ENCODE measurements around the gene CCP110.

Gene CCP110

GRCh38 chr16:19499006-19499405, 24.7 kb upstream of the CCP110 start:
- DNase-seq (ENCODE audit: low spot score in 2 of 2) = no peak
- in situ Hi-C loops (cut with MboI; ENCODE audit: low sequenced_read_pairs) = no loop called here
- Histone ChIP-seq H3K4me3 (no peak overlapping the region), H3K27me3 (ENCODE audit: low read depth) (no peaks in the 10 kb centered on the region), H3K4me1 (no peaks in the 10 kb centered on the region), H3K36me3 (replicated peaks) (peaks cover 33% of the 10 kb centered on the region), H3K9me3 (no peaks in the 10 kb centered on the region)

GRCh38 chr16:19499481-19499880, 24.3 kb upstream of the CCP110 start:
- Histone ChIP-seq H3K4me1 (no peaks in the 10 kb centered on the region), H3K36me3 (replicated peaks) (peaks cover 38% of the 10 kb centered on the region), H3K9me3 (no peaks in the 10 kb centered on the region), H3K4me3 (no peak overlapping the region), H3K27me3 (ENCODE audit: low read depth) (no peaks in the 10 kb centered on the region)
- in situ Hi-C loops (cut with MboI; ENCODE audit: low sequenced_read_pairs) = no loop called here
- DNase-seq (ENCODE audit: low spot score in 2 of 2) = no peak

GRCh38 chr16:19502395-19503131, 21.2 kb upstream of the CCP110 start:
- H3K27me3 ChIP-seq (ENCODE audit: low read depth) = no peaks in the 10 kb centered on the region
- in situ Hi-C loops (cut with MboI; ENCODE audit: low sequenced_read_pairs) = loop anchor here (5.0 to 25.0 kb wide), 2 partner anchors 100 to 690 kb away; partner anchors contain the start of gene ARL6IP1
- DNase-seq (ENCODE audit: low spot score in 2 of 2) = peak; percentile 55 to 85

GRCh38 chr16:19503461-19504075, 20.2 kb upstream of the CCP110 start:
- no peaks in the 10 kb centered on the region for H3K27me3 ChIP-seq (ENCODE audit: low read depth)
- DNase-seq (ENCODE audit: low spot score in 2 of 2) = no peak
- H3K4me1 ChIP-seq = no peaks in the 10 kb centered on the region
- no peaks in the 10 kb centered on the region for H3K9me3 ChIP-seq
- H3K36me3 ChIP-seq (replicated peaks) = peaks cover 59% of the 10 kb centered on the region
- H3K4me3 ChIP-seq = no peak overlapping the region
- in situ Hi-C loops (cut with MboI; ENCODE audit: low sequenced_read_pairs) = loop anchor here (5.0 to 25.0 kb wide), 2 partner anchors 101 to 691 kb away; partner anchors contain the start of gene ARL6IP1

More at GRCh38 chr16:19502395-19503131, 21.2 kb upstream of the CCP110 start:
- H3K36me3 ChIP-seq (replicated peaks) = peaks cover 59% of the 10 kb centered on the region
- H3K4me1 ChIP-seq = no peaks in the 10 kb centered on the region
- H3K4me3 ChIP-seq = no peak overlapping the region
- no peaks in the 10 kb centered on the region for H3K9me3 ChIP-seq

- in situ Hi-C loops (cut with MboI; ENCODE audit: low sequenced_read_pairs) = loop anchor here (25.0 kb wide), 1 partner anchor 693 kb away; the partner anchor contains the start of gene ARL6IP1
- peaks cover 67% of the 10 kb centered on the region for H3K36me3 ChIP-seq (replicated peaks)
Observed at GRCh38 chr16:19505600-19506303, 18.0 kb upstream of the CCP110 start.

GRCh38 chr16:19506965-19507364, 16.8 kb upstream of the CCP110 start:
- Histone ChIP-seq H3K4me3 (no peak overlapping the region), H3K36me3 (replicated peaks) (peaks cover 60% of the 10 kb centered on the region), H3K9me3 (no peaks in the 10 kb centered on the region), H3K27me3 (ENCODE audit: low read depth) (no peaks in the 10 kb centered on the region), H3K4me1 (no peaks in the 10 kb centered on the region)
- DNase-seq (ENCODE audit: low spot score in 2 of 2) = no peak
- in situ Hi-C loops (cut with MboI; ENCODE audit: low sequenced_read_pairs) = loop anchor here (25.0 kb wide), 1 partner anchor 695 kb away; the partner anchor contains the start of gene ARL6IP1

More at GRCh38 chr16:19505600-19506303, 18.0 kb upstream of the CCP110 start:
- DNase-seq (ENCODE audit: low spot score in 2 of 2) = no peak
- no peaks in the 10 kb centered on the region for H3K4me1 ChIP-seq
- H3K9me3 ChIP-seq = no peaks in the 10 kb centered on the region
- H3K4me3 ChIP-seq = no peak overlapping the region
- no peaks in the 10 kb centered on the region for H3K27me3 ChIP-seq (ENCODE audit: low read depth)

GRCh38 chr16:19507867-19508266, 15.9 kb upstream of the CCP110 start:
- no peaks in the 10 kb centered on the region for H3K27me3 ChIP-seq (ENCODE audit: low read depth)
- no peaks in the 10 kb centered on the region for H3K4me1 ChIP-seq
- no peak for DNase-seq (ENCODE audit: low spot score in 2 of 2)
- H3K4me3 ChIP-seq = no peak overlapping the region
- peaks cover 51% of the 10 kb centered on the region for H3K36me3 ChIP-seq (replicated peaks)
- in situ Hi-C loops (cut with MboI; ENCODE audit: low sequenced_read_pairs) = loop anchor here (25.0 kb wide), 1 partner anchor 696 kb away; the partner anchor contains the start of gene ARL6IP1
- no peaks in the 10 kb centered on the region for H3K9me3 ChIP-seq

- H3K4me1 ChIP-seq = no peaks in the 10 kb centered on the region
- in situ Hi-C loops (cut with MboI; ENCODE audit: low sequenced_read_pairs) = loop anchor here (25.0 kb wide), 1 partner anchor 700 kb away; the partner anchor contains the start of gene ARL6IP1
- peaks cover 48% of the 10 kb centered on the region for H3K36me3 ChIP-seq (replicated peaks)
- H3K9me3 ChIP-seq = no peaks in the 10 kb centered on the region
- no peak for DNase-seq (ENCODE audit: low spot score in 2 of 2)
- no peak overlapping the region for H3K4me3 ChIP-seq
- H3K27me3 ChIP-seq (ENCODE audit: low read depth) = no peaks in the 10 kb centered on the region
Observed at GRCh38 chr16:19512297-19512696, 11.4 kb upstream of the CCP110 start.

- Histone ChIP-seq H3K36me3 (replicated peaks) (peaks cover 46% of the 10 kb centered on the region), H3K27me3 (ENCODE audit: low read depth) (no peaks in the 10 kb centered on the region), H3K4me3 (no peak overlapping the region), H3K9me3 (no peaks in the 10 kb centered on the region), H3K4me1 (peaks cover 4% of the 10 kb centered on the region; the same call in 1 of the 2 replicates)
- DNase-seq (ENCODE audit: low spot score in 2 of 2) = no peak
- in situ Hi-C loops (cut with MboI; ENCODE audit: low sequenced_read_pairs) = loop anchor here (25.0 kb wide), 1 partner anchor 701 kb away; the partner anchor contains the start of gene ARL6IP1
Observed at GRCh38 chr16:19513377-19514053, 10.2 kb upstream of the CCP110 start.

- Histone ChIP-seq H3K27me3 (ENCODE audit: low read depth) (no peaks in the 10 kb centered on the region), H3K9me3 (no peaks in the 10 kb centered on the region), H3K4me1 (peaks cover 18% of the 10 kb centered on the region), H3K4me3 (no peak overlapping the region), H3K36me3 (replicated peaks) (peaks cover 39% of the 10 kb centered on the region)
- no peak for DNase-seq (ENCODE audit: low spot score in 2 of 2)
- in situ Hi-C loops (cut with MboI; ENCODE audit: low sequenced_read_pairs) = loop anchor here (25.0 kb wide), 1 partner anchor 703 kb away; the partner anchor contains the start of gene ARL6IP1
Observed at GRCh38 chr16:19515757-19516156, 8.0 kb upstream of the CCP110 start.

GRCh38 chr16:19517424-19518089, 6.2 kb upstream of the CCP110 start:
- peaks cover 27% of the 10 kb centered on the region for H3K4me1 ChIP-seq
- no peaks in the 10 kb centered on the region for H3K27me3 ChIP-seq (ENCODE audit: low read depth)
- H3K36me3 ChIP-seq (replicated peaks) = peaks cover 38% of the 10 kb centered on the region
- no peaks in the 10 kb centered on the region for H3K9me3 ChIP-seq
- in situ Hi-C loops (cut with MboI; ENCODE audit: low sequenced_read_pairs) = loop anchor here (25.0 kb wide), 1 partner anchor 705 kb away; the partner anchor contains the start of gene ARL6IP1
- no peak for DNase-seq (ENCODE audit: low spot score in 2 of 2)
- no peak overlapping the region for H3K4me3 ChIP-seq

GRCh38 chr16:19518388-19518787, 5.4 kb upstream of the CCP110 start:
- peaks cover 37% of the 10 kb centered on the region for H3K36me3 ChIP-seq (replicated peaks)
- in situ Hi-C loops (cut with MboI; ENCODE audit: low sequenced_read_pairs) = loop anchor here (25.0 kb wide), 1 partner anchor 706 kb away; the partner anchor contains the start of gene ARL6IP1
- H3K27me3 ChIP-seq (ENCODE audit: low read depth) = no peaks in the 10 kb centered on the region

More at GRCh38 chr16:19518388-19518787, 5.4 kb upstream of the CCP110 start:
- Histone ChIP-seq H3K4me3 (no peak overlapping the region), H3K4me1 (peaks cover 30% of the 10 kb centered on the region), H3K9me3 (no peaks in the 10 kb centered on the region)
- no peak for DNase-seq (ENCODE audit: low spot score in 2 of 2)
